CD4-positive, CD25-positive, alpha-beta regulatory T cell (primary cell): ENCODE measurements around the gene GON7. TPM values are rescaled to one million over a fixed set of nuclear protein-coding genes. Genes with fewer than 3 reads are reported as not detected.
"Not testable (repeated sequence)": the region's sequence is repeated elsewhere in the genome, so short reads cannot be mapped to it uniquely, and the experiment has no call there.

Experiments
- ATAC-seq, 2 donors: fragments of 150-1000 bp; cut with Tn5 transposase; one replicate each; pipeline ENCODE4 v1.10.0; 2021; ENCODE audit warnings: low read depth in 2 of 2, moderate number of reproducible peaks in 2 of 2, moderate library complexity in 1 of 2
- DNase-seq, 3 donors: peaks; one replicate each; pipeline versions ENCODE4 v3.0.0 to v3.0.0-alpha.2; 2012 to 2022; ENCODE audit warnings: mixed read lengths in 1 of 3
- H3K27ac ChIP-seq: one replicate; pipeline ENCODE4 v1.7.0; 2013; ENCODE audit warnings: mild to moderate bottlenecking, low read length; ENCODE audit not compliant: insufficient read depth, poor library complexity, severe bottlenecking
- H3K27me3 ChIP-seq: one replicate; pipeline ENCODE4 v1.7.0; 2013; ENCODE audit warnings: low read length; ENCODE audit not compliant: control insufficient read depth, insufficient read depth
- H3K36me3 ChIP-seq: one replicate; pipeline ENCODE4 v1.7.0; 2013; ENCODE audit warnings: mild to moderate bottlenecking, low read length, moderate library complexity; ENCODE audit not compliant: control insufficient read depth, insufficient read depth
- H3K4me1 ChIP-seq: 2 replicates; pipeline ENCODE4 v1.7.0; 2013; ENCODE audit warnings: mild to moderate bottlenecking, low read length; ENCODE audit not compliant: insufficient read depth, control insufficient read depth, poor library complexity, severe bottlenecking
- H3K4me3 ChIP-seq: one replicate; pipeline ENCODE4 v1.7.0; 2013; ENCODE audit warnings: low read depth, mild to moderate bottlenecking, low read length, moderate library complexity
- H3K9me3 ChIP-seq, 2 experiments: 1 replicate in 1 of 2; 2 replicates in 1 of 2; pipeline ENCODE4 v1.7.0; 2013; ENCODE audit warnings: low read length in 2 of 2, mild to moderate bottlenecking in 1 of 2, moderate library complexity in 1 of 2; ENCODE audit not compliant: control insufficient read depth in 2 of 2
- H3K27ac Mint-ChIP-seq, 3 donors: one replicate each; pipeline ENCODE4 v1.8.0; 2020 to 2022; ENCODE audit warnings: mild to moderate bottlenecking in 3 of 3, mixed read lengths in 3 of 3, moderate library complexity in 2 of 3
- H3K27me3 Mint-ChIP-seq: one replicate; pipeline ENCODE4 v1.8.0; 2022; ENCODE audit warnings: mild to moderate bottlenecking, mixed read lengths
- H3K36me3 Mint-ChIP-seq: one replicate; pipeline ENCODE4 v1.8.0; 2020; ENCODE audit warnings: mixed read lengths
- H3K4me1 Mint-ChIP-seq, 4 donors: one replicate each; pipeline ENCODE4 v1.8.0; 2020 to 2022; ENCODE audit warnings: mixed read lengths in 4 of 4, mild to moderate bottlenecking in 1 of 4
- H3K4me3 Mint-ChIP-seq, 4 donors: one replicate each; pipeline ENCODE4 v1.8.0; 2020 to 2022; ENCODE audit warnings: mild to moderate bottlenecking in 4 of 4, mixed read lengths in 4 of 4, moderate library complexity in 3 of 4
- H3K9me3 Mint-ChIP-seq, 7 donors: one replicate each; pipeline ENCODE4 v1.8.0; 2020 to 2022; ENCODE audit warnings: mixed read lengths in 7 of 7, mild to moderate bottlenecking in 3 of 7, moderate library complexity in 2 of 7
- polyA plus RNA-seq, 4 donors: library from polyadenylated mRNA; unstranded; fragments of 300-500 nt; fragmentation: Illumina TruSeq; gene quantifications; one replicate each; pipeline ENCODE4 v1.2.3, GENCODE V29; 2021
- total RNA-seq: library from RNA; stranded (reverse); gene quantifications from one replicate; pipeline ENCODE4 v1.2.3, GENCODE V29; 2022

GON7 gene
- total and polyA plus RNA-seq, 5 donors from 2014 or later, result 7.1 to 31.0 (median 30.0) TPM

DNA sequence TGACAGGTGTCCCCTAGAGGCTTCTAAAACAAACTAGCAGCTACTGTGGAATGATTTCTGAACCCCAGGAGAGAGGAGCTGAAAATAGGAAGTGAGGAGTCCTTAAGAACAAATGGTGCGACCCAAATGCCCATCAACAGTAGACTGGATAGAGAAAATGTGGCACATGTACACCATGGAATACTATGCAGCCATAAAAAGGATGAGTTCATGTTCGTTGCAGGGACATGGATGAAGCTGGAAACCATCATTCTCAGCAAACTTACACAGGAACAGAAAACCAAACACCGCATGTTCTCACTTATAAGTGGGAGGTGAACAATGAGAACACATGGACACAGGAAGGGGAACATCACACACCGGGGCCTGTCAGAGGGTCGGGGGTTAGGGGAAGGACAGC, 26.2 kb upstream of the GON7 start:
- not testable (repeated sequence) for H3K27me3 ChIP-seq, DNase-seq, H3K27ac Mint-ChIP-seq, H3K9me3 ChIP-seq, H3K9me3 Mint-ChIP-seq, H3K4me1 ChIP-seq, H3K27ac ChIP-seq, H3K36me3 Mint-ChIP-seq, H3K4me3 Mint-ChIP-seq, H3K4me3 ChIP-seq, ATAC-seq
- Mint-ChIP-seq H3K27me3 (peaks cover 12% of the 10 kb centered on the region), H3K4me1 (peaks cover 0 to 19% (median 6%) of the 10 kb centered on the region in 4 donors)
- H3K36me3 ChIP-seq, result peaks cover 12% of the 10 kb centered on the region

DNA sequence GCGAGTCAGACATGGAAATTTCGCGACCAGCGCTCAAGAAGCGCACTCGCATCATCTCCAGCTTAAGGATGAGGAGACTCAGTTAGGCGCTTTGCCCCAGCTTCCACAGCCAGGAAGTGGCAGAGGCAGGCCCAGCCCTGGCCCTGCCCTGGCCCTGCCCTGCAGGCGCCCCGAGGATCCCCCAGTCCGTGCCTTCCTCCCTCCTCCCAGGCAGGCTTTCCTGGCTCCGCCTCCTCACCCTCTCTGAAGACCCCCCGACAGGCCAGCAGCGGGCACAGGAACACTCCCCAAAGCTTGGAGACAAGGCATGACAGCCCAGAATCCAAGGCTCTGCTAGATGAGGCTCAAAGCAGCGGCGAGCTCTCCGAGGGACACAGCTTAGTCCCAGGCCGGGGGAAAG, 25.3 kb upstream of the GON7 start:
- Histone ChIP-seq H3K4me1 (peaks cover 6% of the 10 kb centered on the region), H3K4me3 (no peak overlapping the region), H3K36me3 (peaks cover 21% of the 10 kb centered on the region), H3K27me3 (no peaks in the 10 kb centered on the region), H3K27ac (no peak overlapping the region), H3K9me3 (no peaks in the 10 kb centered on the region)
- ATAC-seq, result no peak
- Mint-ChIP-seq H3K4me1 (peaks cover 0 to 17% (median 6%) of the 10 kb centered on the region in 4 donors), H3K27ac (peak overlapping the region in 1 of 3 donors; percentile 49), H3K36me3 (peaks cover 16% of the 10 kb centered on the region), H3K9me3 (no peaks in the 10 kb centered on the region), H3K4me3 (no peak overlapping the region), H3K27me3 (peaks cover 12% of the 10 kb centered on the region)
- DNase-seq, result no peak

DNA sequence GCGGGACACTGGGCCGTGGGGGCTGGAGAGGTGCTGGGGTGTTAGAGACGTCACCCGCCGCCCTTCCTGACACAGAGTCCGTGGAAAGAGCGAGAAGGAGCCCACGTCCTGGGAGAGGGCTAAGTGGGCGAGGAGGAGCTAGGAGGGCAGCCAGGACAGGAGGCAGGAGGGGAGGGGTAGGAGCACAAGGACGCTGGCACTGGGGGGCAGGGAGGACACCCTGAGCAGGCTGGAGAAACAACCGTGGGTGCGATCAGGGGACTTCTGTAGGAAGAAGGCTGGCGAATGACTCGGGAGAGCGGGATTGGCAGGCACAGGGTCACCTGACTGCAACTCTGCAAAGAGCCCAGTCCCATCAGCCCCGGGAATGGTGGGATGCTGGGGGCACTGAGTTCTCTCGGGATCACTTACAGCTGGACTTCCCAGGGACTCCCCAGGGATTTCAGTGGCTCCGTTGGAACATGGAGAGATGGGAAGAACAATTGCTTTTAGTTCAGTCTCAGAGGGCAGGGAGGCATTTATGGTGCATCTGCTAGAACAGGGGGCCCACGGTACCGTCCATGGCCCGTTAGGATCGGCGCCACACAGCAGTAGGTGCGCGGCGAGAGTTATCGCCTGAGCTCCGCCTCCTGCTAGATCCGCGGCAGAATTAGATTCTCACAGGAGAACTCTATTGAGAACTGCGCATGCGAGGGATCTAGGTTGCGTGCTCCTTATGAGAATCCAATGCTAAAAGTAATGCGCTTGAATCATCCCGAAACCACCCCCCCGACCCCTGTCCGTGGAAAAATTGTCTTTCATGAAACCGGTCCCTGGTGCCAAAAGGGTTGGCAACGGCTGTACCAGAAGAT, 24.5 kb upstream of the GON7 start:
- Mint-ChIP-seq H3K4me3 (peak overlapping the region in 2 of 4 donors; percentile 29 to 65), H3K27ac (no peak overlapping the region), H3K4me1 (peaks cover 0 to 17% (median 6%) of the 10 kb centered on the region in 4 donors), H3K9me3 (no peaks in the 10 kb centered on the region), H3K27me3 (peaks cover 12% of the 10 kb centered on the region), H3K36me3 (peaks cover 21% of the 10 kb centered on the region)
- H3K27ac ChIP-seq, result no peak overlapping the region
- no peak for DNase-seq
- ATAC-seq, result no peak
- peaks cover 6% of the 10 kb centered on the region for H3K4me1 ChIP-seq
- H3K36me3 ChIP-seq, result peaks cover 27% of the 10 kb centered on the region
- H3K27me3 ChIP-seq, result no peaks in the 10 kb centered on the region
- no peak overlapping the region for H3K4me3 ChIP-seq
- H3K9me3 ChIP-seq, result no peaks in the 10 kb centered on the region

DNA sequence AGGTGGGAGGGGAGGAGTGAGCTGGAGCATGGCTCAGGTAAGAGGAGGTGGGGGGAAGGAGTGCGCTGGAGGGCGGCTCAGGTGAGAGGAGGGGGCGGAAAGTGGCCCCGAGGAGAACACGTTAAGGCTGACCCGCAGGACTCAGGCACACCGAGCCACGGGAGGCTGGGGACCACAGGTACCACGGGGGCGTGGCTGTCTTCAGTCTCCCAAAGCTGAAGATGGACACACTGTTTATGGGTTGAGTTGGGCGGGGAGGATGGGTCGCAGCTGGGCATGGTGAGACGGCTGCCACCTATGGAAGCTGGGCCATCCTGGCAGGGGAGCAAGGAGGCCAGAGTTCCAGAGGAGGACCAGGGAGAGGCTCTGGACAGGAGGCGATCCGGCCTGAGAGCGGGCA, 23.7 kb upstream of the GON7 start:
- no peak overlapping the region for H3K27ac ChIP-seq
- Mint-ChIP-seq H3K9me3 (no peaks in the 10 kb centered on the region), H3K27me3 (peaks cover 12% of the 10 kb centered on the region), H3K27ac (no peak overlapping the region), H3K4me1 (peaks cover 0 to 17% (median 8%) of the 10 kb centered on the region in 4 donors), H3K36me3 (peaks cover 29% of the 10 kb centered on the region), H3K4me3 (peak overlapping the region in 1 of 4 donors; percentile 40)
- H3K4me3 ChIP-seq, result no peak overlapping the region
- H3K9me3 ChIP-seq, result no peaks in the 10 kb centered on the region
- DNase-seq (no peak), ATAC-seq (no peak)
- peaks cover 32% of the 10 kb centered on the region for H3K36me3 ChIP-seq
- no peaks in the 10 kb centered on the region for H3K27me3 ChIP-seq
- peaks cover 6% of the 10 kb centered on the region for H3K4me1 ChIP-seq

DNA sequence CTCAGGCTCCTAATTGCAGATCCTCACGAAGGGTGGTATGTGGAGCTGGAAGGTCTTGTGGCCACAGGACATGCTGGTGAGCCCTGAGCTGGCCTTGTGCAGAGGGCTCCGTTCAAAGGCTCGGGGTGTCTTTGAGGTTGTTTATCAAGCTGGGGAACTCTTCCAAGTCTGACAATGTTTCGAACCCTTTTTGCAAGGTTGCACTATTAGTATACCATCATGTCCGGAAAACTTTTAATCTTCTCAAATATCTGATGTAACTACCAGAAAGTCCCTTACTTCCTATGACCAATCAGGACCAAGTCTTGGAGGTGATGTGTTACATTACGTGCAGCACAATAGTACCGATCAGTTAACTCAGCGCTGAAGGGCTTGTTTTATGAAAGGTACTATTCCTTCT, 21.7 kb upstream of the GON7 start:
- ATAC-seq (no peak), DNase-seq (no peak)
- Mint-ChIP-seq H3K27ac (no peak overlapping the region), H3K36me3 (peaks cover 39% of the 10 kb centered on the region), H3K9me3 (no peaks in the 10 kb centered on the region), H3K27me3 (peaks cover 7% of the 10 kb centered on the region), H3K4me1 (peaks cover 0 to 15% (median 6%) of the 10 kb centered on the region in 4 donors), H3K4me3 (no peak overlapping the region)
- H3K9me3 ChIP-seq, result no peaks in the 10 kb centered on the region
- H3K4me1 ChIP-seq, result peaks cover 6% of the 10 kb centered on the region
- H3K4me3 ChIP-seq, result no peak overlapping the region
- H3K27me3 ChIP-seq, result no peaks in the 10 kb centered on the region
- H3K36me3 ChIP-seq, result peaks cover 48% of the 10 kb centered on the region
- H3K27ac ChIP-seq, result no peak overlapping the region

DNA sequence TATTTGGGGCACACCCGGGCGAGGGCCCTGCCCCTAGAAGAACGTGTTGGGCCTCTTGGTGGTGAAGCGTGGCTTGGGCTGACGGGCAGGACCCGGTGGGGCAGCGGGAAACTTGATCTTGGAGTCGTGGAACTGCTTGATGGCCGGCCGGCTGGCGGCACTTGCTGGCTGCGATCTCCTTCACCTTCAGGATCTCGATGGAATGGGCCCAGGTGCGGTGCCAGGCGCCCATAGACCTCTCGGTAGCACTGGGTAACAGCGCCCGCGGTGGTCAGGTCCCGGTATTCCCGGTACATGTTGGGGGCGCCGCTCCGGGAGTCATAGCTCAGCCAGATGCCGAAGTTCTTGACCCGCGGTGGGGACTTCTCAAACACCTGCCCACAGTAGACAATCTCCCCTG, 16.7 kb upstream of the GON7 start:
- H3K4me1 Mint-ChIP-seq, result peaks cover 0 to 6% (median 5%) of the 10 kb centered on the region in 4 donors
- H3K27me3 ChIP-seq, result no peaks in the 10 kb centered on the region
- H3K9me3 Mint-ChIP-seq, result no peaks in the 10 kb centered on the region
- H3K27ac ChIP-seq, result no peak overlapping the region
- no peaks in the 10 kb centered on the region for H3K27me3 Mint-ChIP-seq
- H3K4me1 ChIP-seq, result no peaks in the 10 kb centered on the region
- no peak overlapping the region for H3K4me3 Mint-ChIP-seq
- no peaks in the 10 kb centered on the region for H3K9me3 ChIP-seq
- peaks cover 56% of the 10 kb centered on the region for H3K36me3 Mint-ChIP-seq
- no peak overlapping the region for H3K4me3 ChIP-seq
- DNase-seq (no peak), ATAC-seq (no peak)
- peaks cover 60% of the 10 kb centered on the region for H3K36me3 ChIP-seq
- no peak overlapping the region for H3K27ac Mint-ChIP-seq

DNA sequence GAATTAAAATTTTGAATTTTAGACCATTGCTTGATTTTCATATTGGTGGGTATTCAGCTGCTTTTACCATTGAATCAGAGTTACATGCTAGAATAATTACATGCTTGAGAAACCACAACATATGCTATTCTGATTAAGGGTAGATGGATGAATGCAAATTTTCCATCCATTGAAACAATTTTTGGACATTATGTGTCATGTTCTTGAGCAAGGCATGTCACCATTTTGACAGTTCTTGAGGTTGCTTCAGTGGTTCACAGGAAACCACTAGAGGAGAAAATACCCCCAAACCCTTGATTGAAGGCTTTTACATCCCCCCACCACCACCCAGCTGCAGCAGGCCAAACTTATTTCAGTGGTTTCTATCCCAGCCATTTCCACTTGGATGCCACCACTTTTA, 13.6 kb upstream of the GON7 start:
- Mint-ChIP-seq H3K4me3 (no peak overlapping the region), H3K27me3 (no peaks in the 10 kb centered on the region), H3K27ac (no peak overlapping the region), H3K36me3 (peaks cover 52% of the 10 kb centered on the region), H3K9me3 (no peaks in the 10 kb centered on the region), H3K4me1 (peaks cover 0 to 6% (median 3%) of the 10 kb centered on the region in 4 donors)
- H3K27me3 ChIP-seq, result no peaks in the 10 kb centered on the region
- H3K9me3 ChIP-seq, result no peaks in the 10 kb centered on the region
- DNase-seq, result no peak
- H3K4me1 ChIP-seq, result no peaks in the 10 kb centered on the region
- no peak overlapping the region for H3K27ac ChIP-seq
- H3K4me3 ChIP-seq, result no peak overlapping the region
- H3K36me3 ChIP-seq, result peaks cover 53% of the 10 kb centered on the region
- ATAC-seq, result no peak
